HEK293 (cell line): ENCODE results near the gene SBSN.

Source experiments
- CTCF ChIA-PET: fragments of 350-600 bp; formaldehyde crosslinking; extraction: SDS; loops from one replicate; lab custom pipeline; 2021; ENCODE audit warnings: antibody characterized with exemption; lab: Yijun Ruan, JAX
- POLR2A ChIA-PET: fragments of 300-600 bp; formaldehyde crosslinking; extraction: SDS; loops from one replicate; lab custom pipeline; 2020; ENCODE audit warnings: antibody characterized with exemption, inconsistent platforms; lab: Yijun Ruan, JAX
- H3K27ac ChIP-seq: fragments of 200-500 bp; sonication (Bioruptor generic); 2 replicates; pipeline ENCODE4 v1.5.1; 2014; ENCODE audit warnings: low read depth, low read length, control low read depth, inconsistent platforms; ENCODE audit errors: extremely low read depth
- H3K36me3 ChIP-seq, 2 experiments: fragments of 200-500 bp in 1 of 2; sonication (Bioruptor generic) in 1 of 2; 1 replicate in 1 of 2; 2 replicates in 1 of 2; pipeline ENCODE4 v1.5.1; 2014 to 2017; ENCODE audit warnings: inconsistent platforms in 2 of 2, low read length in 2 of 2; ENCODE audit not compliant: control insufficient read depth in 2 of 2, insufficient read depth in 1 of 2
- H3K4me1 ChIP-seq: fragments of 200-500 bp; sonication (Bioruptor generic); 2 replicates; pipeline ENCODE4 v1.5.1; 2014; ENCODE audit warnings: mild to moderate bottlenecking, low read length, inconsistent platforms; ENCODE audit not compliant: control insufficient read depth, insufficient read depth
- H3K4me3 ChIP-seq: 2 replicates; pipeline ENCODE4 v1.5.1; 2011; ENCODE audit warnings: low read depth, mild to moderate bottlenecking, control low read depth, low read length, moderate library complexity
- H3K9me3 ChIP-seq: fragments of 200-500 bp; sonication (Bioruptor generic); 2 replicates; pipeline ENCODE4 v1.5.1; 2014; ENCODE audit warnings: low read depth, low read length, inconsistent platforms; ENCODE audit not compliant: control insufficient read depth, insufficient read depth
- EGR2 ChIP-seq: fragments of 450-650 bp; formaldehyde crosslinking; IDR thresholded peaks from 2 replicates; pipeline ENCODE4 v1.5.1; 2016; ENCODE audit warnings: low read depth, missing biosample characterization, missing genetic modification characterization
- HOXA7 ChIP-seq: sonication (generic); formaldehyde crosslinking; IDR thresholded peaks from 2 replicates; pipeline ENCODE4 v1.8.1; 2022; ENCODE audit warnings: missing genetic modification reagents, borderline replicate concordance
- KLF9 ChIP-seq: fragments of 450-650 bp; formaldehyde crosslinking; IDR thresholded peaks from 2 replicates; pipeline ENCODE4 v1.5.1; 2016; ENCODE audit warnings: missing biosample characterization, missing genetic modification characterization, low read depth
- ZNF121 ChIP-seq: fragments of 450-650 bp; formaldehyde crosslinking; IDR thresholded peaks from 2 replicates; pipeline ENCODE4 v1.5.1; 2016; ENCODE audit warnings: missing biosample characterization, missing genetic modification characterization
- ZNF132 ChIP-seq: fragments of 450-650 bp; formaldehyde crosslinking; IDR thresholded peaks from 2 replicates; pipeline ENCODE4 v1.5.1; 2017; ENCODE audit warnings: missing biosample characterization, missing genetic modification characterization, borderline replicate concordance
- ZNF600 ChIP-seq: fragments of 450-650 bp; formaldehyde crosslinking; IDR thresholded peaks from 2 replicates; pipeline ENCODE4 v1.5.1; 2016; ENCODE audit warnings: missing biosample characterization, missing genetic modification characterization
- ZSCAN30 ChIP-seq: fragments of 450-650 bp; IDR thresholded peaks from 2 replicates; pipeline ENCODE4 v1.5.1; 2018; ENCODE audit warnings: missing biosample characterization, mild to moderate bottlenecking, missing genetic modification characterization, moderate library complexity
- ZXDB ChIP-seq: fragments of 450-650 bp; formaldehyde crosslinking; IDR thresholded peaks from 2 replicates; pipeline ENCODE4 v1.5.1; 2016; ENCODE audit warnings: missing biosample characterization, missing genetic modification characterization
- TF ChIP-seq, protein P1 (sequence below): fragments of 450-650 bp; formaldehyde crosslinking; IDR thresholded peaks from 2 replicates; pipeline ENCODE4 v1.5.1; 2016; ENCODE audit warnings: missing biosample characterization, missing genetic modification characterization
- TF ChIP-seq, protein P2 (sequence below): fragments of 450-650 bp; formaldehyde crosslinking; optimal IDR thresholded peaks from 2 replicates; pipeline ENCODE3; 2016; ENCODE audit warnings: missing biosample characterization, mild to moderate bottlenecking, missing genetic modification characterization
- TF ChIP-seq, protein P3 (sequence below): fragments of 450-650 bp; formaldehyde crosslinking; IDR thresholded peaks from 2 replicates; pipeline ENCODE4 v1.5.1; 2016; ENCODE audit warnings: missing biosample characterization, missing genetic modification characterization
- TF ChIP-seq, protein P4 (sequence below): fragments of 450-650 bp; formaldehyde crosslinking; IDR thresholded peaks from 2 replicates; pipeline ENCODE4 v1.5.1; 2016; ENCODE audit warnings: missing biosample characterization, missing genetic modification characterization
- TF ChIP-seq, protein P5 (sequence below): fragments of 450-650 bp; formaldehyde crosslinking; IDR thresholded peaks from 2 replicates; pipeline ENCODE4 v1.5.1; 2017; ENCODE audit warnings: missing biosample characterization, missing genetic modification characterization

Gene SBSN

DNA sequence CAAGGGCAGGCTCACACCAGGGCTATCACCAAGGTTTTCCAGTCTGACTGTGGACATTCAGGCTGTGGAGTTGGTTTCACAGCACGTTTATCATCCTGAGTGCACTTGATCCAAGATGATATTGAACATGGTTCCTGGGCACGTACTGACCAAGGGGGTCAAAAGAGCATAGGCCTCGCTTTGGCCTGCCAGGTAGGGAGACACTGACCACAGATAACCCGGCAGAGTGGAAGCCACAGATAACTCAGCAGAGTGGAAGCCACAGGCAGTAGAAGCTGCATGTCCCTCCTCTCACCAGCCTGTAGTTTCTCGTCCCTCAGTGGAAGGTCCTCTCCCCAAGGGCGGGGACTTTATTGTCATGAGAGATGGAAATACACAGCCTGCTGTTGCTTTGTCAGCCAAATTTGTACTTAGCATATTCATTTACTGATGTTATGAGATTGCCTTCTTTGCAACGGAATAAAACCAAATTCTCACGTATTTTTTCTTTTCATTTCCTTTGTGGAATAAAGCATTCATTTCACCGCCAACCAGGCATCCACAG lies 29.1 kb downstream of the SBSN start (continued):
- TF ChIP-seq ZNF132 (tag by site-specific recombination) (no peak), ZSCAN30 (tag by site-specific recombination) (no peak)
- TF ChIP-seq, protein P1, sequence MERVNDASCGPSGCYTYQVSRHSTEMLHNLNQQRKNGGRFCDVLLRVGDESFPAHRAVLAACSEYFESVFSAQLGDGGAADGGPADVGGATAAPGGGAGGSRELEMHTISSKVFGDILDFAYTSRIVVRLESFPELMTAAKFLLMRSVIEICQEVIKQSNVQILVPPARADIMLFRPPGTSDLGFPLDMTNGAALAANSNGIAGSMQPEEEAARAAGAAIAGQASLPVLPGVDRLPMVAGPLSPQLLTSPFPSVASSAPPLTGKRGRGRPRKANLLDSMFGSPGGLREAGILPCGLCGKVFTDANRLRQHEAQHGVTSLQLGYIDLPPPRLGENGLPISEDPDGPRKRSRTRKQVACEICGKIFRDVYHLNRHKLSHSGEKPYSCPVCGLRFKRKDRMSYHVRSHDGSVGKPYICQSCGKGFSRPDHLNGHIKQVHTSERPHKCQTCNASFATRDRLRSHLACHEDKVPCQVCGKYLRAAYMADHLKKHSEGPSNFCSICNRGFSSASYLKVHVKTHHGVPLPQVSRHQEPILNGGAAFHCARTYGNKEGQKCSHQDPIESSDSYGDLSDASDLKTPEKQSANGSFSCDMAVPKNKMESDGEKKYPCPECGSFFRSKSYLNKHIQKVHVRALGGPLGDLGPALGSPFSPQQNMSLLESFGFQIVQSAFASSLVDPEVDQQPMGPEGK, result no peak

DNA sequence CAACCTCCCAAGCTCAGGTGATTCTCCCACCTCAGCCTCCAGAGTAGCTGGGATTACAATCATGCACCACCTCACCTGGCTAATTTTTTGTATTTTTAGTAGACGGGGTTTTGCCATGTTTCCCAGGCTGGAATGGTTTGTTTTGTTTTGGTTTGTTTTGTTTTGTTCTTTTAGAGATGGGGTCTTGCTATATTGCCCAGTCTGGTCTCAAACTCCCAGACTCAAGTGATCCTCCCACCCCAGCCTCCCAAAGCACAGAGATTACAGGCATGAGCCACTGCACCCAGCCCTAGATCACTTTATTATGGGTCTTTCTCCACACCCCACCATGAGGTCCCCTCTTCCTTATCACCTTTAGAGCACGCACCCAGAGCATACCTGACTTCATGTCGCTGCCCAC lies 29.9 kb downstream of the SBSN start:
- peaks cover 4 to 33% of the 10 kb centered on the region in 2 experiments for H3K36me3 ChIP-seq
- CTCF ChIA-PET, result interaction anchor here (0.7 to 8.4 kb wide), 8 partner anchors 8 to 353 kb away, joined by 3 to 237 read pairs (median 6); partner anchors contain the start of gene FFAR3
- H3K9me3 ChIP-seq, result no peaks in the 10 kb centered on the region
- peaks cover 3% of the 10 kb centered on the region; the same call in 1 of the 2 replicates for H3K4me1 ChIP-seq
- TF ChIP-seq, protein P2, sequence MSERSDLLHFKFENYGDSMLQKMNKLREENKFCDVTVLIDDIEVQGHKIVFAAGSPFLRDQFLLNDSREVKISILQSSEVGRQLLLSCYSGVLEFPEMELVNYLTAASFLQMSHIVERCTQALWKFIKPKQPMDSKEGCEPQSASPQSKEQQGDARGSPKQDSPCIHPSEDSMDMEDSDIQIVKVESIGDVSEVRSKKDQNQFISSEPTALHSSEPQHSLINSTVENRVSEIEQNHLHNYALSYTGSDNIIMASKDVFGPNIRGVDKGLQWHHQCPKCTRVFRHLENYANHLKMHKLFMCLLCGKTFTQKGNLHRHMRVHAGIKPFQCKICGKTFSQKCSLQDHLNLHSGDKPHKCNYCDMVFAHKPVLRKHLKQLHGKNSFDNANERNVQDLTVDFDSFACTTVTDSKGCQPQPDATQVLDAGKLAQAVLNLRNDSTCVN (tag by site-specific recombination), result no peak
- peak; percentile 100 for TF ChIP-seq ZNF121 (tag by site-specific recombination)
- no peak overlapping the region for H3K27ac ChIP-seq
- POLR2A ChIA-PET, result interaction anchor here (1.1 to 1.8 kb wide), 2 partner anchors 11 to 12 kb away, joined by 4 to 10 read pairs; no protein-coding TSS in a partner anchor
- H3K4me3 ChIP-seq, result no peak overlapping the region

DNA sequence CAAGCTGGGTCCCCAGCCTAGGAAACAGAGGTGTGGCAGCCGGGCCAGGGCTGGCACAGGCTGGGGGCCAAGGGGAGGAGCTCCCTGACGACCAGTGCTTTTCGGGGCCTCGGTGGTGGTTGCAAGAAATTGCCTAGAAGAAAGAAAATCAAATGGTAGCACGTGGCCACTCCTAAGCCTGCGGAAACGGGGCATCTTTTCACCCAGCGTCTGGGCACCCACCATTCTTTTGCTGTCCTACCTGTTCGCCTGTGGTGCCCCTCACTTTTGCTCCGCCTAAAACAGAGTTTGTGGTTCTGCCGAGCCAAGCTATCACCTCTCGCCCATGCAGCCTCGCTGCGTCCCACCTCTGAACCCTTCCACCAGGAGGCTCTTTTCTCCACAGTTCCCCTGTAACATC lies 30.7 kb downstream of the SBSN start:
- Histone ChIP-seq H3K27ac (no peak overlapping the region; the same call in 1 of the 2 replicates), H3K9me3 (no peaks in the 10 kb centered on the region), H3K4me3 (no peak overlapping the region), H3K36me3 (peaks cover 4 to 29% of the 10 kb centered on the region in 2 experiments), H3K4me1 (peaks cover 3% of the 10 kb centered on the region; the same call in 1 of the 2 replicates)
- CTCF ChIA-PET, result interaction anchor here (0.5 to 8.4 kb wide), 20 partner anchors 8 to 1334 kb away, joined by 3 to 237 read pairs (median 4); partner anchors contain the start of gene FFAR3
- POLR2A ChIA-PET, result interaction anchor here (0.5 to 1.8 kb wide), 4 partner anchors 10 to 145 kb away, joined by 3 to 10 read pairs (median 4); no protein-coding TSS in a partner anchor
- TF ChIP-seq ZNF600 (tag by site-specific recombination) (peak; percentile 53; the same call in 1 of the 2 replicates), EGR2 (tag by site-specific recombination) (no peak)

DNA sequence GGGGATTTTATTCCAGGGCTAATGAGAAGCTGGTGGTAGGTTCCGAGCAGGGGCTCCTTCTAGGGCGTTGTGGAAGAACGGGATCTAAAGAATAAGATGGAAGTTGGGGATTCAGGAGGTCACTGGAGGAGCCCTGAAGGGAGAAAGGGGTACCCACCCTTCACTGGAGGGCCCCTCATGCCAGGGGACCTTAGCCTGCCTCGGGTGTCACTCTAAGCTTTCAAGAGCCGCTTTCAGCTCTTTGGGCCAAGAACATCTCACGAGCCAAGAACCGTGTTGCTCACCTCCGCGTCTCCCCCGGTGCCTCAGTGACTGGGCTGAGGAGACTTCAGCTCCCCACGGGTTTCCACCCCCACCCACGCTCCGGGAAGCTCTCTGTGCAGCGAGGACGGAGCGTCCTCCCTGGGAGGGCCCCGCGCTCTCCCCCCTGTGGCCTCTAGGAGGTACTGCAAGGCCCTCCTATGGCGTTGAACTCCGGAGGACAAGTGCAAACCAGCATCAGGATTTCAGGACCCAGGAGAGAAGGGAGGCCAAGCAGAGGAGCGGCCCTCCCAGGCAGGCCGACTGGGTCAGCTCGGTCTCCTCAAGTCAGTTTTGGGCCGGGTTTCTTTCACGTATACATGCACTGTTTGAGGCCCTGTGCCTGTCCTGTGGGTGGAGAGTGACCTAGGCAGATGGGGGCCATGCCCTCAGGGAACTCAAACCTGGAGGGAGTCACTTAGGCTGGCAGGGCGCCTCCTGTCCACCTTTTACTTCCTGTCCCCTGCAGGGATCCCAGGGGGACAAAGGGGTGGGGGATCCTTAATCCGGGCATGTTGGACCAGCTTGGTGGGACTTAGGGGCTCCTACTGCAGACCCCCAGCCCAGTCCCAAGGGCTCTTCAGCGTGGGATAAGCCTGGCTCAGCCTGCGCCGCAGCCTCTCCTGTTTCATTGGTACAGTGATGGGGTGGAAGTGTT lies 32.7 kb downstream of the SBSN start:
- ChIA-PET CTCF (interaction anchor here (0.5 to 8.4 kb wide), 90 partner anchors 9 to 760 kb away, joined by 3 to 237 read pairs (median 4); partner anchors contain the start of genes CD22, DMKN, FFAR1 and FFAR3), POLR2A (interaction anchor here (1.0 to 1.5 kb wide), 7 partner anchors 9 to 142 kb away, joined by 3 to 13 read pairs (median 7); no protein-coding TSS in a partner anchor)
- Histone ChIP-seq H3K36me3 (peaks cover 4 to 14% of the 10 kb centered on the region in 2 experiments), H3K27ac (no peak overlapping the region), H3K9me3 (no peaks in the 10 kb centered on the region), H3K4me1 (no peaks in the 10 kb centered on the region), H3K4me3 (no peak overlapping the region)
- TF ChIP-seq HOXA7 (CRISPR knock-in tag), result no peak
- peak; percentile 30; the same call in 1 of the 2 replicates for TF ChIP-seq ZXDB (tag by site-specific recombination)
- TF ChIP-seq, protein P3, sequence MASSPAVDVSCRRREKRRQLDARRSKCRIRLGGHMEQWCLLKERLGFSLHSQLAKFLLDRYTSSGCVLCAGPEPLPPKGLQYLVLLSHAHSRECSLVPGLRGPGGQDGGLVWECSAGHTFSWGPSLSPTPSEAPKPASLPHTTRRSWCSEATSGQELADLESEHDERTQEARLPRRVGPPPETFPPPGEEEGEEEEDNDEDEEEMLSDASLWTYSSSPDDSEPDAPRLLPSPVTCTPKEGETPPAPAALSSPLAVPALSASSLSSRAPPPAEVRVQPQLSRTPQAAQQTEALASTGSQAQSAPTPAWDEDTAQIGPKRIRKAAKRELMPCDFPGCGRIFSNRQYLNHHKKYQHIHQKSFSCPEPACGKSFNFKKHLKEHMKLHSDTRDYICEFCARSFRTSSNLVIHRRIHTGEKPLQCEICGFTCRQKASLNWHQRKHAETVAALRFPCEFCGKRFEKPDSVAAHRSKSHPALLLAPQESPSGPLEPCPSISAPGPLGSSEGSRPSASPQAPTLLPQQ (tag by site-specific recombination), result peak; percentile 62
- TF ChIP-seq, protein P4, sequence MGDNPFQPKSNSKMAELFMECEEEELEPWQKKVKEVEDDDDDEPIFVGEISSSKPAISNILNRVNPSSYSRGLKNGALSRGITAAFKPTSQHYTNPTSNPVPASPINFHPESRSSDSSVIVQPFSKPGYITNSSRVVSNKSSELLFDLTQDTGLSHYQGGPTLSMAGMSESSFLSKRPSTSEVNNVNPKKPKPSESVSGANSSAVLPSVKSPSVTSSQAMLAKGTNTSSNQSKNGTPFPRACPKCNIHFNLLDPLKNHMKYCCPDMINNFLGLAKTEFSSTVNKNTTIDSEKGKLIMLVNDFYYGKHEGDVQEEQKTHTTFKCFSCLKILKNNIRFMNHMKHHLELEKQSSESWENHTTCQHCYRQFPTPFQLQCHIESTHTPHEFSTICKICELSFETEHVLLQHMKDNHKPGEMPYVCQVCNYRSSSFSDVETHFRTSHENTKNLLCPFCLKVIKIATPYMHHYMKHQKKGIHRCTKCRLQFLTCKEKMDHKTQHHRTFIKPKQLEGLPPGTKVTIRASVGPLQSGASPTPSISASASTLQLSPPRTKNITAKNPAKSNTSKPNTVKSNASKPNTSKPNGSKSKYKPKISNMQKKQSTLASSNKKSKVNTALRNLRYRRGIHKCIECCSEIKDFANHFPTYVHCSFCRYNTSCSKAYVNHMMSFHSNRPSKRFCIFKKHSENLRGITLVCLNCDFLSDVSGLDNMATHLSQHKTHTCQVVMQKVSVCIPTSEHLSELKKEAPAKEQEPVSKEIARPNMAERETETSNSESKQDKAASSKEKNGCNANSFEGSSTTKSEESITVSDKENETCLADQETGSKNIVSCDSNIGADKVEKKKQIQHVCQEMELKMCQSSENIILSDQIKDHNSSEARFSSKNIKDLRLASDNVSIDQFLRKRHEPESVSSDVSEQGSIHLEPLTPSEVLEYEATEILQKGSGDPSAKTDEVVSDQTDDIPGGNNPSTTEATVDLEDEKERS, result no peak
- no peak for TF ChIP-seq KLF9 (tag by site-specific recombination)
- TF ChIP-seq, protein P5, sequence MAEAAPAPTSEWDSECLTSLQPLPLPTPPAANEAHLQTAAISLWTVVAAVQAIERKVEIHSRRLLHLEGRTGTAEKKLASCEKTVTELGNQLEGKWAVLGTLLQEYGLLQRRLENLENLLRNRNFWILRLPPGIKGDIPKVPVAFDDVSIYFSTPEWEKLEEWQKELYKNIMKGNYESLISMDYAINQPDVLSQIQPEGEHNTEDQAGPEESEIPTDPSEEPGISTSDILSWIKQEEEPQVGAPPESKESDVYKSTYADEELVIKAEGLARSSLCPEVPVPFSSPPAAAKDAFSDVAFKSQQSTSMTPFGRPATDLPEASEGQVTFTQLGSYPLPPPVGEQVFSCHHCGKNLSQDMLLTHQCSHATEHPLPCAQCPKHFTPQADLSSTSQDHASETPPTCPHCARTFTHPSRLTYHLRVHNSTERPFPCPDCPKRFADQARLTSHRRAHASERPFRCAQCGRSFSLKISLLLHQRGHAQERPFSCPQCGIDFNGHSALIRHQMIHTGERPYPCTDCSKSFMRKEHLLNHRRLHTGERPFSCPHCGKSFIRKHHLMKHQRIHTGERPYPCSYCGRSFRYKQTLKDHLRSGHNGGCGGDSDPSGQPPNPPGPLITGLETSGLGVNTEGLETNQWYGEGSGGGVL (tag by site-specific recombination), result no peak
